K562 (cell line): ENCODE data around the gene PHKG2. TPM values are rescaled to one million over a fixed set of nuclear protein-coding genes. Genes with fewer than 3 reads are reported as not detected.

Experiments
- ATAC-seq: fragments of 200-7000 bp; cut with Tn5 transposase; 3 replicates; pipeline ENCODE4 v1.9.1; 2020; ENCODE audit warnings: moderate library complexity
- BruUV-seq: library from RNA; stranded (reverse); fragments of 400-500 nt; replicated peaks from 2 replicates; lab custom pipeline; 2021; lab: Mats Ljungman, UMichigan
- CTCF ChIA-PET: fragments of 300-600 bp; formaldehyde crosslinking; extraction: SDS; loops from one replicate; lab custom pipeline; 2021; ENCODE audit warnings: low intra/inter-chr PET ratio; lab: Yijun Ruan, JAX
- POLR2A ChIA-PET: fragments of 300-600, 350-650 bp; sonication (Branson Sonifier 250); formaldehyde crosslinking; extraction: SDS; loops from one replicate; lab custom pipeline; 2021; ENCODE audit warnings: antibody characterized with exemption, inconsistent platforms; lab: Yijun Ruan, JAX
- DNase-seq, 4 experiments: peaks; one replicate each; pipeline versions ENCODE4 v3.0.0 to v3.0.0-alpha.2; 2011 to 2018; ENCODE audit warnings: low spot score in 3 of 4, mixed read lengths in 3 of 4; ENCODE audit errors: extremely low read depth in 1 of 4
- FAIRE-seq: peaks from 2 replicates; lab custom pipeline; 2011; peaks lifted over from hg19 to GRCh38; lab: Jason Lieb, UNC
- H2AFZ ChIP-seq: 2 replicates; pipeline ENCODE4 v1.6.0; 2011; ENCODE audit warnings: low read depth, low read length, control low read depth, inconsistent platforms
- H3K27ac ChIP-seq: fragments of 200-600 bp; 3 replicates; pipeline ENCODE4 v1.8.0; 2011; ENCODE audit warnings: low read depth, mild to moderate bottlenecking, control low read depth, inconsistent platforms, low read length, moderate library complexity, mixed read lengths; ENCODE audit errors: extremely low read depth
- H3K27me3 ChIP-seq, 2 experiments: fragments of 300-600 bp in 1 of 2; 2 replicates in 1 of 2; 3 replicates in 1 of 2; pipeline versions ENCODE4 v1.6.0 to v1.8.0; 2011; ENCODE audit warnings: inconsistent platforms in 2 of 2, low read length in 2 of 2, mild to moderate bottlenecking in 1 of 2, mixed read lengths in 1 of 2, moderate library complexity in 1 of 2; ENCODE audit not compliant: control insufficient read depth in 2 of 2, insufficient read depth in 2 of 2
- H3K36me3 ChIP-seq: fragments of 300-600 bp; 3 replicates; pipeline ENCODE4 v1.8.0; 2011; ENCODE audit warnings: mild to moderate bottlenecking, low read length, inconsistent platforms; ENCODE audit not compliant: control insufficient read depth, insufficient read depth
- H3K4me1 ChIP-seq, 2 experiments: fragments of 200-600 bp in 1 of 2; replicated peaks in 1 of 2; 2 replicates in 1 of 2; 3 replicates in 1 of 2; pipeline versions ENCODE4 v1.5.1 to v1.8.0; 2011; ENCODE audit warnings: inconsistent platforms in 2 of 2, low read length in 2 of 2, mild to moderate bottlenecking in 1 of 2, mixed read lengths in 1 of 2, moderate library complexity in 1 of 2; ENCODE audit not compliant: control insufficient read depth in 2 of 2, insufficient read depth in 2 of 2
- H3K4me2 ChIP-seq: 2 replicates; pipeline ENCODE4 v1.6.1; 2011; ENCODE audit warnings: low read length, control low read depth, inconsistent platforms, mixed read lengths; ENCODE audit not compliant: insufficient read depth
- H3K4me3 ChIP-seq: fragments of 200-600 bp; sonication (generic), shearing (Covaris generic); 2 replicates; pipeline ENCODE4 v1.5.1; 2016; ENCODE audit warnings: control low read depth, inconsistent platforms
- H3K79me2 ChIP-seq: fragments of 200-600 bp; 3 replicates; pipeline ENCODE4 v1.8.0; 2011; ENCODE audit warnings: low read length, inconsistent platforms; ENCODE audit not compliant: control insufficient read depth, insufficient read depth
- H3K9ac ChIP-seq, 2 experiments: 2 replicates each; pipeline versions ENCODE4 v1.6.0 to v1.6.1; 2011; ENCODE audit warnings: low read depth in 2 of 2, low read length in 2 of 2, control low read depth in 1 of 2, inconsistent platforms in 1 of 2, mild to moderate bottlenecking in 1 of 2, mixed read lengths in 1 of 2; ENCODE audit not compliant: insufficient read depth in 1 of 2
- H3K9me1 ChIP-seq: one replicate; pipeline ENCODE4 v1.6.0; 2011; ENCODE audit warnings: inconsistent platforms, mild to moderate bottlenecking, low read length, moderate library complexity; ENCODE audit not compliant: control insufficient read depth, insufficient read depth
- H3K9me3 ChIP-seq: replicated peaks from 2 replicates; pipeline ENCODE4 v1.5.1; 2011; ENCODE audit warnings: low read depth, low read length, inconsistent platforms; ENCODE audit not compliant: control insufficient read depth, insufficient read depth
- H4K20me1 ChIP-seq: replicated peaks from 2 replicates; pipeline ENCODE4 v1.6.1; 2011; ENCODE audit warnings: low read length, inconsistent platforms, mixed read lengths; ENCODE audit not compliant: control insufficient read depth, insufficient read depth
- KLF10 ChIP-seq: fragments of 250-450 bp; sonication (Bioruptor Pico); IDR thresholded peaks from 2 replicates; pipeline ENCODE4 v1.6.1; 2021; ENCODE audit warnings: matching md5 sums
- POLR2G ChIP-seq: fragments of 200-400 bp; formaldehyde crosslinking; IDR thresholded peaks from 2 replicates; pipeline ENCODE4 v1.6.1; 2017; ENCODE audit warnings: low read depth, mild to moderate bottlenecking, antibody characterized with exemption, low read length, moderate library complexity
- RBFOX2 ChIP-seq: fragments of 200-400 bp; formaldehyde crosslinking; IDR thresholded peaks from 2 replicates; pipeline ENCODE4 v1.6.1; 2017; ENCODE audit warnings: low read depth, mild to moderate bottlenecking, low read length, moderate library complexity
- ZKSCAN1 ChIP-seq: fragments of 150-350 bp; IDR thresholded peaks from 2 replicates; pipeline ENCODE4 v1.6.1; 2016; ENCODE audit warnings: low read depth, low read length
- WGBS: fragments of 100-300 bp; shearing (Covaris generic); methylation state at CpG from one replicate; pipeline ENCODE4 v1.1.6; 2016; ENCODE audit warnings: low coverage, mixed read lengths; ENCODE audit not compliant: insufficient coverage; ENCODE audit errors: missing lambda C conversion rate; 5-methylcytosine and 5-hydroxymethylcytosine counted together
- in situ Hi-C: fragments of 300-500 bp; cut with MboI; formaldehyde crosslinking; loops from 4 replicates; pipeline ENCODE4 v1.15.0; 2018; ENCODE audit warnings: inconsistent platforms, mixed read lengths
- intact Hi-C: fragments of 100-400 bp; cut with micrococcal nuclease; formaldehyde crosslinking; loops from 2 replicates; pipeline ENCODE4 v1.14.2; 2022
- polyA plus RNA-seq, 8 experiments: library from polyadenylated mRNA; depleted of rRNA in 4 of 8; stranded (reverse) in 5 of 8; unstranded in 3 of 8; fragments of >200 nt; fragmentation: Nextera tagmentation in 2 of 8; fragmentation: Illumina TruSeq in 1 of 8; extraction: Ambion mirVana in 2 of 8; extraction: Trizol in 1 of 8; gene quantifications; 2 replicates each; pipeline versions ENCODE4 v1.2.1 to v1.2.3, GENCODE V29; 2011 to 2014; ENCODE audit warnings: inconsistent platforms in 1 of 8, missing spikeins in 1 of 8
- total RNA-seq, 7 experiments: library from RNA; depleted of rRNA in 6 of 7; stranded (reverse); fragments of >200 nt in 6 of 7; fragmentation: Illumina TruSeq in 2 of 7; extraction: Trizol in 2 of 7; gene quantifications; 2 replicates each; pipeline versions ENCODE4 v1.2.1 to v1.2.3, GENCODE V29; 2011 to 2021; ENCODE audit warnings: low replicate concordance in 1 of 7

Gene PHKG2
- total and polyA plus RNA-seq, 9 of the 15 experiments (the other 6 are each of a cell fraction or from before 2014, with no cell fraction given): 5.8 to 54.2 (median 30.7) TPM

- POLR2A ChIA-PET: interaction anchor here (1.3 to 3.1 kb wide), 3 partner anchors 8 to 39 kb away, joined by 3 to 16 read pairs (median 14); no protein-coding TSS in a partner anchor
- 72% methylated on average over 4 of the region's 4 CpGs for WGBS
- Histone ChIP-seq H3K9me3 (no peaks in the 10 kb centered on the region), H3K9me1 (no peaks in the 10 kb centered on the region), H3K4me1 (peaks cover 11 to 32% of the 10 kb centered on the region in 2 experiments; a peak in 4 of 5 replicates), H3K79me2 (peaks cover 26% of the 10 kb centered on the region), H3K27ac (no peak overlapping the region), H3K4me2 (no peak overlapping the region), H2AFZ (no peak overlapping the region), H3K27me3 (no peaks in the 10 kb centered on the region), H4K20me1 (0 out of 2 replicates have a peak, but pooled peaks cover under 1% of the 10 kb centered on the region), H3K4me3 (no peak overlapping the region), H3K36me3 (peaks cover 91% of the 10 kb centered on the region), H3K9ac (peak overlapping the region in 1 of 2 experiments; percentile 76; a peak in 2 of 4 replicates)
- BruUV-seq: no TSS peak
- in situ Hi-C loops (no loop called here), intact Hi-C loops (no loop called here)
- ATAC-seq (no peak), DNase-seq (no peak), FAIRE-seq (no peak)
- no peak for TF ChIP-seq KLF10 (CRISPR knock-in tag)
- 0 out of 2 replicates have a peak, but pooled peaks have one; percentile 2 for TF ChIP-seq POLR2G
- CTCF ChIA-PET: no interaction called here
These were observed 18.7 kb downstream of the PHKG2 start for GRCh38 chr16:30766933-30767284.

GRCh38 chr16:30767767-30768465, 19.7 kb downstream of the PHKG2 start:
- FAIRE-seq: no peak
- BruUV-seq: no TSS peak
- intact Hi-C loops (no loop called here), in situ Hi-C loops (no loop called here)
- H3K79me2 ChIP-seq: peaks cover 17% of the 10 kb centered on the region
- no peak overlapping the region for H3K4me2 ChIP-seq
- peak; percentile 44; the same call in 1 of the 2 replicates for TF ChIP-seq RBFOX2
- no peak for TF ChIP-seq ZKSCAN1
- no peaks in the 10 kb centered on the region for H3K9me3 ChIP-seq
- CTCF ChIA-PET: no interaction called here
- peaks cover 98% of the 10 kb centered on the region for H3K36me3 ChIP-seq
- POLR2A ChIA-PET: interaction anchor here (1.0 to 3.1 kb wide), 5 partner anchors 7 to 17 kb away, joined by 3 to 16 read pairs (median 3); no protein-coding TSS in a partner anchor
- H3K27me3 ChIP-seq: no peaks in the 10 kb centered on the region
- no peak for ATAC-seq
- H2AFZ ChIP-seq: no peak overlapping the region
- H3K9ac ChIP-seq: no peak overlapping the region
- 0 out of 2 replicates have a peak, but pooled peaks cover 5% of the 10 kb centered on the region for H4K20me1 ChIP-seq
- peaks cover 9 to 27% of the 10 kb centered on the region in 2 experiments; a peak in 4 of 5 replicates for H3K4me1 ChIP-seq
- H3K9me1 ChIP-seq: no peaks in the 10 kb centered on the region
- no peak for DNase-seq
- no peak overlapping the region for H3K4me3 ChIP-seq
- 93% methylated on average over 14 of the region's 18 CpGs for WGBS
- no peak overlapping the region for H3K27ac ChIP-seq
